HG03342 (cell line): ENCODE data around the gene GIPC1.
"Not testable (repeated sequence)": the region's sequence is repeated elsewhere in the genome, so short reads cannot be mapped to it uniquely, and the experiment has no call there.

Experiments used
- ATAC-seq: cut with Tn5 transposase; IDR thresholded peaks from one replicate; pipeline ENCODE4 v1.9.1; 2021; ENCODE audit warnings: mild to moderate bottlenecking, moderate library complexity; ENCODE audit not compliant: unreplicated experiment

Gene GIPC1, protein sequence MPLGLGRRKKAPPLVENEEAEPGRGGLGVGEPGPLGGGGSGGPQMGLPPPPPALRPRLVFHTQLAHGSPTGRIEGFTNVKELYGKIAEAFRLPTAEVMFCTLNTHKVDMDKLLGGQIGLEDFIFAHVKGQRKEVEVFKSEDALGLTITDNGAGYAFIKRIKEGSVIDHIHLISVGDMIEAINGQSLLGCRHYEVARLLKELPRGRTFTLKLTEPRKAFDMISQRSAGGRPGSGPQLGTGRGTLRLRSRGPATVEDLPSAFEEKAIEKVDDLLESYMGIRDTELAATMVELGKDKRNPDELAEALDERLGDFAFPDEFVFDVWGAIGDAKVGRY

DNA sequence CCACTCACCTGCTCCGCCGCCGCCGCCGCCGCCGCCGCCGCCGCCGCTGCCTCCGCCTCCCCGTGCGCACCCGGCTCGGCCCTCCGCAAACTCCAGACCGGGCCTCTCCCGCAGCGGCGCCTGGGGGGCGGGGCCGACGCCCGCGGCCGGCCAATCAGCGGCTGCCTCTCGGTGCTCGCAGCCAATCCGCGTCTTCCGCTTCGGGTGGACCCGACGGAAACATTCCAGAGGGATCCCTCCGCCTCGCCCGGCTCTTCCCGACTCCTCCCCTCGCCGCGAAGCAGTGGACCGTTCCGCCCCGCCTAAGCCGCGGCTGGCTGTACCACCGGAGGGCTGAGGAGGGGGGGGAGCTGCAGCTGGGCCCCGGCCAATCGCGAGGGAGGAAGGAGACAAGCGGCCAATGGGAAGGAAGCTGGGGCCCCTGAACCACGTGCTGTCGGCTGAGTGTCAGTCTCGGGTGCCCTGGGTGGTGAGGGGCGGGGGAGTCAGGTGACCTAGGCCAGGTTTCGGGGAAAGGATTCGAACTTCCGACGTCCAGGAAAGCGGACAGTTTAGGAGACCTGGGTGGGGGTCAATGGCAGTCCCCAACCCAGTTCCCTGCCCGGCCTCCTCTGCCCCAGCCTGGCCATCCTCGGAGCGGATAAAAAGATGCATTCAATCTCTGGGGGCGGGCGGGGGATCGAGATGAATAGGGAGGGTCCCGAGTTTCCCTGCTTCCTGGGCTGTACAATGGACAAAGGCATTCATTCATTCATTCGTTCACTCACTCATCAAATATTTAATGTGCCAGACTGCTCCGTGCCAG lies at the start of gene GIPC1:
TSS of gene GIPC1 (minus strand) at position 99 of the 805 bp plus-strand sequence. CDS start 13,151 bp downstream, outside the sequence.
- no peak for ATAC-seq

DNA sequence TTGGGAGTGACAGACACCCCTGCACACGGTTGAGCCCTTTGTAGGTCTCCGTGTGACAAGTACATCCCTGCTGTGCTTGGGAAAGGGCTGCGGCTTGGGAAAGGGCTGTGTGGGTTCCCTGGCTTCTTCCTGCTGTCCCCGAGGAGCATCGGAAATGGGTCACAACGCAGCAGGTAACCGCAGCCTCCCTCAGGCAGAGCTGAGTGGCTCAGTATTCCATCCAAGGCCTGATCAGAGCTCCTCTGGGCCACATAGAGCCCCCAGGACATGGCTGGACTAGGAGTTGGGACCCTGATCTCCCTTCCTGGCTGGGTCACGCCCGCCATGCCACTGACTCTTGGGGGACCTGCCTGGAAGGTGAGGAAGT lies 49.8 kb upstream of the GIPC1 start:
- no peak for ATAC-seq

DNA sequence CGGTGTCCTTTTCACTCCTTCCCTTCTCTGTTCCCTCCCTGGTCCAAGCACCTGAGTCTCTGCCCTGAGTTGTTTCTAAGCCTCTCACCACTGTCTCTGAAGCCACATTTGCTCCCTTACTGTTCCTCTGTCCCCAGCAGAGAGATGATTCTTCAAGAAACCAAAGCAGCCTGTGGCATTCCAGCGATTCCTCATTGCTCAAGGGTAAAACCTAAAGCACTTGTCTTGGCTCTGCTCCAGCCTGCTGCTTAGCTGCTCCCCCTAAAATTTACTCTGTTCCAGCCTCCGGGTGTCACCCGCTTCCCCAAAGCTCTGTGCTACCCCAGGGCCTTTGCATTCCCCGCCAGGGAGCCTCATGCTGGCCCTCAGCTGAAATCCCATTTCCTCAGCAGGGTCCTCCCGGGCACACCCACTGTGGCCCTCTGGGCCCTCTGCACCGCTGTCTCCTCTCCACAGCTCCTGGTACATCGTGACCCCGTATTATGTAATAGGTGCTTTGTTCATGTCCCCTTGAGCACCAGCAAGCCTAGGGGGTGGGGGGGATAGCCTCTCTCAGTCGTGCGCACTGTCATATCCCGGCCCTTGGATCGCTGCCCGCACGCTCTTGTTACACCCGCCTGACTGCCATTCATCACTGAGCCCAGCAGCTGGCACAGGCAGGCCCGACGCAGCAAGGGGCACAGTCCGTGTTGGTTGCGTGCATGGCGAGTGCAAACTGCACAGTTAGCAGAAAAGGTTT lies 49.2 kb upstream of the GIPC1 start:
- no peak for ATAC-seq

DNA sequence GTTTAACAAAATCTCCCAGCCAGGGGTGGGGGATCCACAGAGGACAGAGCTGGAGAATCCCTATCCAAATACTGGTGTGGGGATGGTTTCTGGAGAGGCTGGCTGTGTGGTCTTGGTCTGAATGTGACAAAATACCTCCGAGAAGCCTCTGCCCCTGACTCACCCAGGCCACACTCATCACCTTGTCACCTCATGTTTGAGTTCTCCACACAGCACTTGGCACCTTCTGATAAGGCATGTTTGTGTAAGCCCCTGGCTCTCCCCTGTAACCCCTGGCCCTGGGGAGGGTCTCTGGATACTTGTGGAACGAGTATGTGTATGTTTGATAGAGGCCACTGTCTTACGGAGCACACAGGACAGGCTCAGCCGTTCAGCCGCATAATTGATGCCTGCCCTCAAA lies 48.1 kb upstream of the GIPC1 start:
- ATAC-seq: no peak

GRCh38 chr19:14542711-14543328 lies 46.9 kb upstream of the GIPC1 start:
- ATAC-seq: no peak

DNA sequence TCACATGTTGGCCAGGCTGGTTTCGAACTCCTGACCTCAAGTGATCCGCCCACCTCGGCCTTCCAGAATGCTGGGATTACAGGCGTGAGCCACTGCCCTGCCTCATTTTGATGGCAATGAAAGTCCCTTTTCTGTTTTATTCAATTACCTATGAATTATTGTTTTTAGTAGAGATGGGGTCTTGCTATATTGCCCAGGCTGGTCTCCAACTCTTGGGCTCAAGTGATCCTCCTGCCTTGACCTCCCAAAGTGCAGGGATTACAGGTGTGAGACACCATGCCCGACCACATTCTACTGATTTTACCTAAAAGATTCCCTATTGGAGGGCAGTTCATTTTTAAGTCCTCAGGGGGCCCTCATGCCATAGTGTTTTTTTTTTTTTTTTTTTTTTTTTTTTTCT lies 46.1 kb upstream of the GIPC1 start:
- not testable (repeated sequence) for ATAC-seq

GRCh38 chr19:14540741-14541525 lies 45.0 kb upstream of the GIPC1 start:
- ATAC-seq: no peak

DNA sequence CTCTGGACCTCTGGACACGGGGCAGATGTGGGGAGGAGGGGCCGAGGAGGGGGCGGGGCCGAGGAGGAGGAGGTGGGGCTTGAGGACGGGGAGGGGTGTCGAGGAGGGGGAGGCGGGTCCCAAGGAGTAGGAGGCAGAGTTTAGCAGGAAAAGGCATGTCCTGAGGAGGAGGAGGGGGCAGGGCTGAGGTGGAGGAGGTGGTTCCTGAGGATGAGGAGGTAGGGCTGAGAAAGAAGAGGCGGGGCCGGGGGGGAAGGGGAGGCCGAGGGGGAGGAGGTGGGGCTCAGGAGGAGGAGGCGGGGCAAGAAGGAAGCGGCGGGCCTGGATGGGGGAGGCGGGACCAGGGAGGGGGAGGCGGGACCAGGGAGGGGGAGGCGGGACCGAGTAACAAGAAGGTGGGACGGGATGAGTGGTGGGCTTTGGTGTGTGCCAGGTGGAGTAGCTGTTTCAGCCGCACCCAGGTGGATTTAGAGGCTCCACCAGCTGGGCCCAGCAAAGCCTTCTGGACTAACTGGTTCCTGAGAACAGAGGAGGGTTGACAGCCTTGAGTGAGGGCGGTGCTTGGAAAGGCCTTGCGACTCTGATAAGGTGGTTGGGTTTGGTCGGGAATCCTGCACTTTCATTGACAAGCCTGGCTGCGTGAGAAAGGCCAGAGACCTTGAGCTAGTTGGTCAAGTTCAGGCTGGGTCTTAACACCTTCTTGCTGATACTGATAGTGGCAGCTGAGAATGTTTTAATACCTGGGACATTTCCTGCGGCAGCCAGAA lies 41.2 kb upstream of the GIPC1 start:
- ATAC-seq: no peak

- ATAC-seq: no peak
These were observed 37.5 kb upstream of the GIPC1 start for GRCh38 chr19:14533450-14533849.

DNA sequence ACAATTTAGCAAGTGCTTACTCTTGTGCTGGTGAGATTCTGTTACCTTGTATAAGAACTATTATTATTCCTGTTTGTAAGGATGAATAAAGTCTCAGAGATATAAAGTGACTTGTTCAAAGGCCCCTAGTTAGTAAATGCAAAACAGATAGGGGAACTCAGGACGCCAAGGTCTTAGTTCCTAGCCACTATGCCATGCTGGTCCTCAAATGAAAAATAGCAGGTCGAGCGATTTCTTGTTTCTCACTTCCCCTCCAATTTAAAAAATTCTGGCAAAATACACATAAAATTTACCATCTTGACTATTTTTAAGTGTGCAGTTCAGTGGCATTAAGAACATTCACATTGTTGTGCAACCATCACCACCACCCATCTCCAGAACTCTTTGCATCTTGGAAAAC lies 34.6 kb upstream of the GIPC1 start:
- no peak for ATAC-seq

DNA sequence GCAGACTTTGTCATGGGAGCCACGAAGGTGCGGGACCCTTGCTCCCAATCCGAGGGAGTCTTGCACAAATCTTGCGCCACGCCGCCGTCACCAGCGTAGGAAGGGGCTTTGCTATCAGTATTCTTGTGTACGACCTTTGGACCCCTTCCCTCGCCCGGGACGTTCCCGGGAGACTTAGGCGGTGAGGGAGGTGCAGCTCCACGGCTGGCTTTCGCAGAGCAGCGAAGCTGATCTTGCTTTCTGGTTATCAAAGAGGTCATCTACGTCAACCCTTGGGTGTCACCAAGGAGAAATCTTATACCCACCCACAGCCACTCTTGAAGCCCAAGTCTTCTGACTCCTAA lies 34.0 kb upstream of the GIPC1 start:
- no peak for ATAC-seq

DNA sequence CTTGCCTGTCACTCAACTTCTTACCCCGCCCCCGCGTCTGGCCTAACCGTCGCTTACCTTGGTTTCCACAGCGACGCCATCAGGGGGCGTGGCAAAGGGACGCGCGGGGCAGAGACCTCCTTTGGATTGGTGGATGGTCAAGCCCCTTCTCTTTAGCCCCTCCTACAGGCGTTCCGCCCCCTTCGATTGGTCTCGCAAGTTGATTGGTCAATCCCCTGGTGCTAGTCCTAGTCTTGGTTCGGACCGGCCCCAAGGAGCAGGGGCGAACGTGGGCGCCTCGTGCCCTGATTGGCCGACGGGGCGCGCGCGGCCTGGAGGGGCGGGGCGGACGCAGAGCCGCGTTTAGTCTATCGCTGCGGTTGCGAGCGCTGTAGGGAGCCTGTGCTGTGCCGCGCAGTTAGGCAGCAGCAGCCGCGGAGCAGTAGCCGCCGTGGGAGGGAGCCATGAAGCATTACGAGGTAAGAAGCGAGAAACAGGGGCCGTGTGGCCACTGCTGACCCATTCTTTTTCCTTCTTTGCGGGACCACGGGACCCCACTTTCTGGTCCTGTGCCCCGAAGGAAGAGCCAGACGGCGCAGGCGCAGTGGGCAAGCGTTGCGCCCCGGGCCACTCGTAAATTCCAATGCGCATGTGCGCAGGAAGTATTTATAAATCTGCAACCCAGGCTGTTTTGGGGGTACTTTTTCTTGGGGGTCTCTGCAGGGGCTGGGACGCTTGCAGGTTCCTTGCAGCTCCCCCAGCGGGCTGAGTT lies 33.5 kb upstream of the GIPC1 start, which contains the start of gene TECR:
TSS of gene TECR (plus strand) at position 341 of the 751 bp plus-strand sequence. CDS start at position 444, 103 bp downstream.
- ATAC-seq: peak; percentile 91

GRCh38 chr19:14528419-14529253 lies 32.7 kb upstream of the GIPC1 start:
- ATAC-seq: no peak

DNA sequence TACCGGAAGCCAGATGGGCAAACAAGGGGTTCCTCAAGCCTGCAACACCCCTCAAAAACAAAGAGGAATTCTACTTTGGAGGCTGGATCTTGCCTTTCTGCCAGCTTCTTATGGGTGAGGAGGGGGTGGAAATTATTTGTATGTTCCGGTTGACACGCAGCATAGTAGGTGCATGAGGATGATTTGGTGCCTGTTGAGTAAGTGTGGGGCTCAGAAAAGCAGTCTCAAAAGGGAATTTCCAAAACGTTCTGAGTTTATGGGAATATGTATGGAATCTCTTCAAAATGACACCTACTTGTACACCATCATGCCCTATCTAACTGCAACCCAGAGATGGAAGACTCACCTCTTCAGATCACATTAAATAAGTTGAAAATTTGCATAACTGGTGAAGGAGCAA lies 30.5 kb upstream of the GIPC1 start:
- no peak for ATAC-seq

GRCh38 chr19:14525729-14526128 lies 29.8 kb upstream of the GIPC1 start:
- no peak for ATAC-seq

DNA sequence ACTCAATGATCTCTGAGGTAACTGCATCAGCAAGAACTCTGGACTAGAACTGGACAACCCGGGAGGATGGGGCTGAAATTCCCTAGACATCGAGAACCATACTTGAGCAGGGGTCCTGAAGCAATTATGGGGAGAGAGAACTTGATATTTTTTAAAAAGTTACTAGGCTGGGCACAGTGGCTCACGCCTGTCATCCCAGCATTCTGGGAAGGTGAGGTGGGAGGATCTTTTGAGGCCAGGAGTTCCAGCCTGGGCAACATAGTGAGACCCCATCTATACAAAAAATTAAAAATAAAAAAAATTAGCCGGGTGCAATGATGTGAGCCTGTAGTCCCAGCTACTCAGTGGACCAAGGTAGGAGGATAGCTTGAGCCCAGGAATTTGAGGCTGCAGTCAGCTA lies 24.6 kb upstream of the GIPC1 start:
- ATAC-seq: no peak

- no peak for ATAC-seq
These were observed 24.0 kb upstream of the GIPC1 start for GRCh38 chr19:14519860-14520407.
